Measurements from ENCODE around the gene IQGAP3. TPM values are rescaled to one million over a fixed set of nuclear protein-coding genes. Genes with fewer than 3 reads are reported as not detected.

IQGAP3 gene
- total RNA-seq, 1 donor from 2014 or later = 65.0 TPM

DNA sequence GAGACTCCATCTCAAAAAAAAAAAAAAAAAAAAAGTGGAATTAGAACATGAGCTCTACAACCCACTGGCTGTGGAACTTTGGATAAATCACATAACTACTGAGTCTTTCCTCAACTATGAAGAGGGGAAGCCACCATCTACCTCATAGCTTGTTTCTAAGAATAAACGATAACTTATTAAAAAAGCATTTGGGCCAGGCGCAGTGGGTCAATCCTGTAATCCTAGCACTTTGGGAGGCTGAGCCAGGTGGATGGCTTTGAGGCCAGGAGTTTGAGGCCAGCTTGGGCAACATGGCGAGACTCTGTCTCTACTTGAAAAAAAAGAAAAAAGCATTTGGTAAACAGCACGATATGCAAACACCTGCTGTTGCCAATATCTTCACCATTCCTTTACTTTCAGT, 40.0 kb downstream of the IQGAP3 start:
- no peak overlapping the region for H3K4me3 ChIP-seq (ENCODE audit: low read depth, low read length)
- DNase-seq (ENCODE audit: low read depth) = no peak
- TF ChIP-seq, protein P1, sequence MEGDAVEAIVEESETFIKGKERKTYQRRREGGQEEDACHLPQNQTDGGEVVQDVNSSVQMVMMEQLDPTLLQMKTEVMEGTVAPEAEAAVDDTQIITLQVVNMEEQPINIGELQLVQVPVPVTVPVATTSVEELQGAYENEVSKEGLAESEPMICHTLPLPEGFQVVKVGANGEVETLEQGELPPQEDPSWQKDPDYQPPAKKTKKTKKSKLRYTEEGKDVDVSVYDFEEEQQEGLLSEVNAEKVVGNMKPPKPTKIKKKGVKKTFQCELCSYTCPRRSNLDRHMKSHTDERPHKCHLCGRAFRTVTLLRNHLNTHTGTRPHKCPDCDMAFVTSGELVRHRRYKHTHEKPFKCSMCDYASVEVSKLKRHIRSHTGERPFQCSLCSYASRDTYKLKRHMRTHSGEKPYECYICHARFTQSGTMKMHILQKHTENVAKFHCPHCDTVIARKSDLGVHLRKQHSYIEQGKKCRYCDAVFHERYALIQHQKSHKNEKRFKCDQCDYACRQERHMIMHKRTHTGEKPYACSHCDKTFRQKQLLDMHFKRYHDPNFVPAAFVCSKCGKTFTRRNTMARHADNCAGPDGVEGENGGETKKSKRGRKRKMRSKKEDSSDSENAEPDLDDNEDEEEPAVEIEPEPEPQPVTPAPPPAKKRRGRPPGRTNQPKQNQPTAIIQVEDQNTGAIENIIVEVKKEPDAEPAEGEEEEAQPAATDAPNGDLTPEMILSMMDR (conservative IDR thresholded peaks at IDR 0.05; ENCODE audit: low read depth, low read length) = no peak

DNA sequence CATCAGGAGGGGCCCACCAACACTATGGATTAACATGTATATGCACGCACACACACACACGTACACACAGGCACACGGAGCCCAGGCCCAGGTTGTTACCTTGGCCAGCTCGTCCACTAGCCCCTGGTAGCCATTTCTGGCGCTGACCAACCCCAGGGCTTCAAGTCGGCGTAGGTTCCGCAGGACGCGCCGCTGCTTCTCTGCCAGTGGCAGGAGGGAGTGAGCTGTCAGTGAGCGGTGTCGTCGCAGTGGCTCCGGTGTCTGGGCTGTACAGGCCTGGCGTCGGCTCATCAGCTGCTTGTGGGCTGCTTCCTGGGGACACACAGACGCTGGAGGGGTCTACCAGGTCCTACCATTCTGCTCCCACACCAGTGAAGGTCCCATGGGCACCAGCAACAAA, 42.4 kb downstream of the IQGAP3 start:
- no peak for DNase-seq (ENCODE audit: low read depth)
- TF ChIP-seq, protein P1 (conservative IDR thresholded peaks at IDR 0.05; ENCODE audit: low read depth, low read length) = no peak
- H3K4me3 ChIP-seq (ENCODE audit: low read depth, low read length) = no peak overlapping the region

DNA sequence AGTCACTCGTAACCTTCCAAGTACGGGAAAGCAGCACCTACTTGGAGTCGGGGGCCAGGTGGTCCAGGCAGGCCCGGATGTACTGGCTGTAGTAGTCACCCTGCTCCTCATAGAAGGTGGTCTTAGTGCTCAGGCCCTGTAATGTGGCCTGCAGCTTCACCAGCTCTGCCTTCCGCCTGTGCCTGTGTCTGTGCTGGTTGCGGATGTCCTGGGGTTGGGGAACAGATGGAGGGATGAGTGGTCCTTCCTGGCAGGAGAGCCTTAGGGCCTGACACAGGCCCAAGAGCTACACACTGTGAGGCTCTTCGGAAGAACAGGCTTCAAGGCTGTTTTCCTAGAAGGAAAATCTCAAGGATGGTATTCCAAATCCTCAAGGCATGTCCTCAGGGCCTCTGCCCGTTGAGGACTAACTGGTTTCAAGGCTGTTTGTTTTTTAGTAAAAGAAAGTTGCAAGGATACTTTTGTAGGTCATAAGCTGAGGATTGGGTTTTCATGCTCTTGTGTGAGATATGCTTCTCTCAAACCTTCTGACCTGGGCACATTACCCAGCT, 43.4 kb downstream of the IQGAP3 start:
- no peak overlapping the region for H3K4me3 ChIP-seq (ENCODE audit: low read depth, low read length)
- TF ChIP-seq, protein P1 (conservative IDR thresholded peaks at IDR 0.05; ENCODE audit: low read depth, low read length) = no peak
- no peak for DNase-seq (ENCODE audit: low read depth)

DNA sequence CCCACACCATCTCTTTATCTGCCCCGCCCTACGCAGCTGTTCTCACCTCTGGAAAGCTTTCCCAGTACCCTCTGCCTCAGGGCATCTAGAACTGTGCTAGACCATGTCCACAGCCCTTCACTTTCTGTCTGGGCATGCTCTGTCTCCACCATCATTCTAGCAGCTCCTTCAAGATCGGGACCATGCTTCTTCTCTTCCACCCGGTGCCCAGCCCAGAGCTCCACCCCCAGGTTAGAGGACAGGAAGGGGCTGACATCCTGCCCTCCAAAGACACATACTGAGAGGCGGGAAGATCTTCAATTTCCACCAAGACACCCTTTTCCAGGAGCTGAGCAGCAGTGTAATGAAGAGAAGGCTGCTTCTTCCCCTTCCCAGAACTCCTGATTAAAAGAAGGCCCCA, 44.1 kb downstream of the IQGAP3 start:
- no peak for DNase-seq (ENCODE audit: low read depth)
- H3K4me3 ChIP-seq (ENCODE audit: low read depth, low read length) = no peak overlapping the region
- TF ChIP-seq, protein P1 (conservative IDR thresholded peaks at IDR 0.05; ENCODE audit: low read depth, low read length) = no peak

DNA sequence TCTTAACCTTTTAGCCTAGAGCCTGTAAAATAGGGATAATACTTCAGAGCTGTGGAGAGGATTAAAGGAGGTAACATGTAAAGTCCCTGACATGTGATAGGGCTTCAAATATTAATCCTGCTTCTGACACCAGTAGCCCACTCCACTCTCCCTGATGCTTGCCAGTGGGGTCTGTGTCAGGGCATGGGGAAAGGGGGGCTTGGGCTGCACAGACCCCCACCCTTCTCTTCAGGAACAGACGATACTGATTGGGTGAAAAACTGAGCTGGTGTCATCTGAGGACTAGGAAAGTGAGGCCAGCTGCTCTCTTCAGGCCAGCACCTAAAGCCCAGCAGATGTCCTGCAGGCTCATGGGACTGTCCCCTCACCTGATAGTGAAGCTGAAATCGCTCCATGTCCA, 44.8 kb downstream of the IQGAP3 start:
- TF ChIP-seq, protein P1 (conservative IDR thresholded peaks at IDR 0.05; ENCODE audit: low read depth, low read length) = no peak
- no peak overlapping the region for H3K4me3 ChIP-seq (ENCODE audit: low read depth, low read length)
- DNase-seq (ENCODE audit: low read depth) = no peak

DNA sequence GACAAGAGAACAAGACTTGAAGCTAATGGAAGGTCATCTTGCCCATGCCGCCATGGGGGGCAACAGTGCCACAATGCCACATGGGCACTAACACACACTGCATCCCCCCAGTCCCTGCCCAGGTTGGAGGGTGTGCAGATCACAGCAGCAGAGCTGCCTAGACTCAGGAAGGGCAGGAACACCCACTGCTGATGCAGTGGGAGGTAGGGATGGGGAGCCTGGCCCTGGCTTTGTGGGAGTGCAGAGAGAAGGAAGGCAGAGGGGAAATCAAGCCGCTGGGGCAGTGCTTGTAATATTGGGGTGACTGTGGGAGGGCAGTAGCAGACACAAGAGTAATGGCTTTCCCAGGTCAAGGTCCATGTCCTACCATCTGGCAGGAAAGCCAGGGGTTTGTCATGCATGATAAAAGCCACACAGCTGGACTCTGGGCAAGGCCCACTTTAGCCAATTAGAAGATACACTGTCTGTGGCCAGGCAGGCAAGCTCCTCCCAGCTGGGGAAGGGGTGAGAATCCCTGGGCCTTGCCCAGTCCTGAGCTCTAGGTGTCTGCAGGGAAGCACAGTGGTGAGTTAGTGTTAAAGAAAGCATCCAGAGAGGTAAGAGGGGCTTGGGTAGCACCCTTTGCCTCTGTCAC, 46.4 kb downstream of the IQGAP3 start:
- DNase-seq (ENCODE audit: low read depth) = no peak
- H3K4me3 ChIP-seq (ENCODE audit: low read depth, low read length) = no peak overlapping the region
- TF ChIP-seq, protein P1 (conservative IDR thresholded peaks at IDR 0.05; ENCODE audit: low read depth, low read length) = no peak

DNA sequence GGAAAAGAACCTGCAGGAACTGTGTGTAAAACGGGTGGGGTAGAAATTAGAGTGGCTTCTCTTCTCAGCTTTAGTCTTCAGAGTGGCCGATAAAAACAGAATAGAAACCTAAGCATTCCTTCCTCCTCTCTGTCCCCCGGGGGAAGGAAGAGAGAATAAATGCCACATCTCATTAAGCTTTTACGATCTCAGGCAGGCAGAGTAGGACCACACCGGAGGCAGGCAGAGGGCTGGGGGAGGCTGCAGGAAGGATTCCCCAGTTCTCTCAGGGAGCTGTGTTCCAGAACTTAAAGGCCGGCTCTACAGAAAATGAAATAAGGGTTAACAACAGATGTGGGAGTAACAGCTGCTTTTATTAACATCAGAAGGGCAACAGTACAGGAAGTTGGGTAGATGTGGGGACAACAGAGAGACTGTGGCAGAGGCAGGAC, 47.3 kb downstream of the IQGAP3 start:
- TF ChIP-seq, protein P1 (conservative IDR thresholded peaks at IDR 0.05; ENCODE audit: low read depth, low read length) = no peak
- DNase-seq (ENCODE audit: low read depth) = no peak
- no peak overlapping the region for H3K4me3 ChIP-seq (ENCODE audit: low read depth, low read length)
